NCI-H524 (cell line): ENCODE measurements around the gene LNPK.
"Not testable (repeated sequence)": the region's sequence is repeated elsewhere in the genome, so short reads cannot be mapped to it uniquely, and the experiment has no call there.

ENCODE experiments used
- DNase-seq, 2 experiments: peaks; one replicate each; lab custom pipeline; 2025; lab: John Stamatoyannopoulos, UW

LNPK gene, protein sequence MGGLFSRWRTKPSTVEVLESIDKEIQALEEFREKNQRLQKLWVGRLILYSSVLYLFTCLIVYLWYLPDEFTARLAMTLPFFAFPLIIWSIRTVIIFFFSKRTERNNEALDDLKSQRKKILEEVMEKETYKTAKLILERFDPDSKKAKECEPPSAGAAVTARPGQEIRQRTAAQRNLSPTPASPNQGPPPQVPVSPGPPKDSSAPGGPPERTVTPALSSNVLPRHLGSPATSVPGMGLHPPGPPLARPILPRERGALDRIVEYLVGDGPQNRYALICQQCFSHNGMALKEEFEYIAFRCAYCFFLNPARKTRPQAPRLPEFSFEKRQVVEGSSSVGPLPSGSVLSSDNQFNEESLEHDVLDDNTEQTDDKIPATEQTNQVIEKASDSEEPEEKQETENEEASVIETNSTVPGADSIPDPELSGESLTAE

DNA sequence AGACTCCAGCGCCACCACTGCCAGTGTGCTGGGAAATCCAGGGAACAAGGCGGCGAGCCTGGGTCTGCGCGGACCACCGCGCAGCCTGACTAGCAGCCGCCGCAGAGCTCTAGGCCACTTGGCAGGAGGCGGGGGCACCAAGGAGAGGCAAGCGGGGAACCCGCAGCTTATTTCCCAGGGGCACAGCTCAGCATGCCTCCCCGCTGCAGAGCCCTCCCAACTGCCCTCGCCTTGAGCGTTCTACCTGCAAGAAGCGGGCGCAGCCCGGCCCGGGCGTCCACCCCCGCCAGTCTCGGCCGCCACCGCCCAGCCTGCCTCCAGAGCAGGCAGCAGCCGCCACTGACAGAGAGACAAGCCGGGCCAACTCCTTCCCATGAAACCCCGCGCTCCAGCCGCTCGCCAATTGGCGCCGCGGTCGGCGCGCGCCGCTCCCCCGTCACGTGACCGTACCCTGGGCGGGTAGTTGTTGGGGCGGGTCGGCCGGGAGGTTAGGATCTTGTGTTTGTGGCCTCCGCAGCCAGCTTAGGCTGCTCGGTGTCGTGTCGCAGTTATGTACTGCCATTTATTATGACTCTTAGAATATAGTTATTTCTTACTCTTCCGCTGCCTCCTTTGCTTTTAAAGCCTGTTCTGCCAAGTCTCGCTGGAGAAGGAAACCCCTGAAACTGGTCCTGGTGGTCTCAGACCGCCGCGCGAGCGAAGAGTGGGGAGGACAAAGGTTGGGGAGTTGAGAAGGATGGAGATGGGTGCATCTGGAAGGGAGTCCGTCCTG, at the start of gene LNPK:
Gene LNPK, minus strand, starts transcription at position 352 of the 772 bp plus-strand sequence. CDS start 6,683 bp downstream, outside the sequence.
- DNase-seq = peak; percentile 87 to 89

DNA sequence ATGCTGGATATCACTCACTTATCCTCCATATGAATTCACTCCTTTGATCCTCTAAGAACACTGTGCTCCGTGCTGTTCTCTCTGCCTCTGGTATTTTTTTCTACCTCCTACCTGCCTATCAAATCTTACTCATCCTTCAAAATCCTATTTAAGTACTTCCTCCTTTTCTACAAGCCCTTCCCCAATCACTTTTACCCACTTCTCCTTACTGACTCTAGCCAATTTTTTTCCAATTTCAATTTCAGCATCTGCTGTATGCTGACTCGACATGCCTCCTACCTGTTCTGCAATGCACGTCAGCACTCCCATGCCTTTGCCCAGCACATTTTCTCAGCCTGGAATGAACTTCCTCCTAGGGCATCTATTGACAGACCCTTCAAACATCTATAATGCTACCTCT, 37.3 kb upstream of the LNPK start:
- no peak for DNase-seq

DNA sequence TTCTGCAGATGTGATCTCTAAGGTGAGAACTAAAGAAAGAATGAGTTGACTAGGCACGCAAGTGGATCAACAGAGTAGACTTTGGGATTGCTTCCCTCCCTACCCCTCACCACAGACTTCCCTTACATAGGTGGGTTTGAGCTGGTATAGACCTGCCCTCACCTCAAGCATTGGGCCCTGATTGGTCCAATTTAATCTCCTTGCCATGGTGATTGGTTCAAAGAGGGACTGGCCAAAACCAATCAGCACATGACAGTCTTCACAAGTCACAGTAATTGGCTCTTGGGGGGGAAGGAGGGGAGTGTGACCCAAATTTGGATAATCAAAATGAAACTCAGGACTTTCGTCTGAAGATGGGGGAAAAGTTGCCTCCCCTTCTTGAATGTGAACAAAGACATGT, 36.6 kb upstream of the LNPK start:
- no peak for DNase-seq

DNA sequence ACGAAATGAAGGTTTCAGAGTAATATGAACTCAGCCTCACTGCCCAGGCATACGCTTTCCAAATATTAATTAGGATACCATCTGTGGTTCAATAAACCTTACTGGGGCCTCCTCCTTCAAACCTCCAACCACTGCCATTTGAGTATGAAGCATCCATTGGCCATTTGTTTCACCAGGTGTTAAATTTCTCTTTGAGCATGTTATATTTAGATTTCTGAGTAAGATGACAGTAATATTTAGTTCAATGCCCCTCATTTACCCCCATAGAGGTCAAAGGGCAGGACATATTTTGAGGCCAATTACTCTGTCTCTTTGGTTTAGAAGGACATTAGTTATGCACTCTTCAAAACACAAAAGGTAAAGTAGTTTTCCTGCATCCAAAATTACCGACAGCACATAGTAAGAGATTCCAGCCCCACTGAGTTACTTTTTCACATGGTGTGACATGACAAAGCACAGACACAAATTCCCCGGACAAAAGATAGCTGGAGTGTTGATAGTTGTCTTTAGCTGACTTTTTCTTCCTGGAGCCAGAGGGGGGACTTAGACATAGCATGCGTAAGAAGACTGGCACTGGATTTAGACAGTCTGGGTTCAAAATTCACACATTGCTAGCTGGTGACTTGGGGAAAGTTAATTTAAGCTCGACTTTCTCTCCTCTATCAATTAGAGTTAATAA, 33.1 kb upstream of the LNPK start:
- peak; percentile 30 to 72 for DNase-seq

DNA sequence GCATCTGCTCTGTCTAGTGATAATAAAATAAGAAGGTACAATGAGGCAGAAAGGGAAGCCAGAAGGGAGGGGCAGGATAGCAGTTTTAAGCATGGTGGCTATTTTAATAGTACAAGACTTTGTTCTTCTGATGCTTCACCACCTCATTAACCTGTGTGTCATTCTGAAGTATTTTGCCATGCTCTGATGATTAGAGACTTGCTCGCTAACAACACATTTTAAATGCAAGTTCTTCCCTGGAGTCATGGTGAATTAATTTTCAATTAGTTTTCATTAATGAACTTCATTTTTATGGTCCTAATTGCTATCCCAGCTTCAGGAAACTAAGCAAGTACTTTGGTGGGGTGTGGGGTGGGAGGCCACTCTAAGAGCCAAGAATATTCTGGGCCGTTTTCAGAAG, 25.7 kb upstream of the LNPK start:
- no peak for DNase-seq

DNA sequence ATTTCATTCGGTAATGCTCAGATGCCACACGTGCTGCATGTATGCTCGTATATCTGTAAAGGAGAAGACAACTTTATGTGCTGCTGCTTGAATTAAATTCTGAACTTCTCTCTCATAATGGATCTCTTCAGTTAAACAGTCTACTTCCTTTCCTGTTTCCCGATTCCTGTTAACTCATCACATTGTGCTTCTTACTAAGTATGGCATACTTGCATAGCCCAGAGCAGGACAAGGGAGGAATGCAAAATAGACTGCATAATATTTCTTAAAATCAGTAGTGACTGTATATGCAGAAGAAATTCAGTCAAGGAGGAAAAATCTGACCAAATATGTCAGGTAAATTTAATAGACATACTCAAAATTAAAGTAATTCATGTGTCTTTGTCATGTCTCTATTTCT, 23.9 kb upstream of the LNPK start:
- no peak for DNase-seq

DNA sequence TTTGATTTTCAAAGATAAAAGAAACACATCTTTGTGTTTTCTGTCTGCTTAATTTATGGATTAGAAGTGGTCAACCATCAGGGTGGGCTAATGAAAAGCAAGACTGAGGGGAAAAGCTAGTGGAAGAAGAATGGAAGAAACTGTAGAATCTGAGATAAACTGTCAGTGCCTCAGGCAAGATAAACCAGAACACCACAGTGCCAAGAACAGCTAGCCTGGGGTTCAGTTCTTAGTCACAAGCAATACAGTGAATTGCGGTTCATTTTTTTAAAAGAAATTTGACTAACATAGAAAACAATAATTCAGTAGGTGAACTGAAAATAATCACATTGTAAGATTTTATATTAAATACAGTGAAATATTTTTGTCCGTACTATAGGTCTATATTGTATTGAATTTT, 22.0 kb upstream of the LNPK start:
- DNase-seq = no peak

DNA sequence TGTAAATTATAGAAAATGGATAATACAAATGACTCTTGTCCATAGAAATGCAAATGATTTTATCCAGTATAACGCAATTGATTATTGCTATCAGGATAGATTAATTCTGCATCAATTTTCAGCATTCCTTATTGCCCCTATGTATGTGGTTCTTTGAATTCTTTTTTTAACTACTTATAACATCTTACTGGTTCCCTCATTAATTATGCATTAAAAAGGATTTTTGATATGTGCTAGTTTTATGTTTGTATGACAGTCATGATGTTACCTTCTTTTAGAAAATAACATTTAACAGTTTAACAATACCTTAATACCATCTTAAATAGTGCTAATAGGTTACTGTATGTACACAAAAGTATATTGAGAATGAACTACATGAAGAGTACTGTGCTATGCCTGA, 20.0 kb upstream of the LNPK start:
- no peak for DNase-seq

DNA sequence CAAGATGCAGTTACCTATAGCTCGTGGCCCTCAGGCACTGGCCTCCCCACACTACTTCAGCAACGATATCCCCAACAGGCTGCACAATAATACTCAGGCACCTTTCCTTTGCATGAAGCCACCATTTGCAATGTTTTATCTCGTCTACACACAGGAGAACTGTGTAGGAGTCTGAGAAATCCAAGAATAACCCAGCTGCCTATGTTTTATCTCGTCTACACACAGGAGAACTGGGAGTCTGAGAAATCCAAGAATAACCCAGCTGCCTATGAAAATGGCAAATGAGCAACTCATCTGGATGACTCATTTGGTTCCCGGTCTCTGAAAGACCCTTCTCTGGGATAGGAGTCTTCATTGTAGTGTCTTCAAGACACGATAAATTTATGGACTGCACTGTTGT, 18.3 kb upstream of the LNPK start:
- no peak for DNase-seq

DNA sequence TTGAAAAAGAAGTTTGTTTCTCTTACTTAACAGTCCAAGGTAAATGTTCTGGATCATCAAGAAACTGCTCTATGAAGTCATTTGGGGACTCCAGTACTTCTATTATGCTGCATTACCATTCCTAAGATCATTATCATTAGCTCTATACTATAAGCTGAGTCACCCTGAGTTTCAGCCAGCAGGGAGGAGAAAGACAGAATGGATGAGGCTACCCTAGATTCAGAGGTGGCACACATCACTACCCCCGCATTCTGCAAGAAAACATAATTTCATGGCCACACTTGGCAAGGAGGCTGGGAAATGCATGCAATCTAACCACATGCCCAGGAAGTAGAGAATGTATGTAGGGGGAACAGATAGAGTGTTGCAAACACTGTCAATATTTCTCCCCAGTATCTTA, 16.6 kb upstream of the LNPK start:
- no peak for DNase-seq

DNA sequence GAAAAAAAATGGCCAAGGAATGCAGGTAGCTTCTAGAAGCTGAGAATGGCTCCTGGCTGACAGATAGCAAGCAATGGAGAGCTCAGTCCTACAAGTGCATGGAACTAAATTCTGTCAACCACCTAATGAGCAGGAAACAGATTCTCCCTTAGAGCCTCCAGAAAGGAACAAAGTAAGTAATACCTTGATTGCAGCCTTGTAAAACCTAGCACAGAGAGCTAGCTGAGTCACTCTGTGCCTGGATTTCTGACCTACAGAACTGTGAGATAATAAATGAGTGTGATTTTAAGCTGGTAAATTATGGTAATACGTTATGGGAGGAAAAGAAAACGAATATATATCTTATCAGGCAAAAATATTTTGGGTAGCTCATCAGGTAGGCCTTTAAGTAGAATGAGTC, 7.4 kb upstream of the LNPK start:
- DNase-seq = no peak

DNA sequence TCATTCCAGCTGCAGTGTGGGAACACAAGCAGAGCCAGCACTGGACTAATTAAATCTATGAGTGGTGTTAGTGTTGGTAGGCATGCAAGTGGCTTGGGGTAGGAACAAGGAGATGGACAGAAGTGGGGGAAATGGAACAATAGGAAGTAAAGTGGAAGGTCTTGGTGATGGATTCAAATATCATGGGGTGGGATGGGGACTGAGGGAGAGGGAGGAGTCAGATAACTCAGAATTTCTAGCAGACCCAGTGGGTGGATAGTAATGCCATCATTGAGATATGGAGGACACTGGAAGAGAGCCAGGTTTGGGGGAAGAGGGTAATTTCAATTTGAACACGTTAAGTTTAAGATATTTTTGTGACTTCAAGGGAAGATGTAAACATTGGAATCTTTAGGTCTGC, 2.9 kb upstream of the LNPK start:
- DNase-seq = no peak

DNA sequence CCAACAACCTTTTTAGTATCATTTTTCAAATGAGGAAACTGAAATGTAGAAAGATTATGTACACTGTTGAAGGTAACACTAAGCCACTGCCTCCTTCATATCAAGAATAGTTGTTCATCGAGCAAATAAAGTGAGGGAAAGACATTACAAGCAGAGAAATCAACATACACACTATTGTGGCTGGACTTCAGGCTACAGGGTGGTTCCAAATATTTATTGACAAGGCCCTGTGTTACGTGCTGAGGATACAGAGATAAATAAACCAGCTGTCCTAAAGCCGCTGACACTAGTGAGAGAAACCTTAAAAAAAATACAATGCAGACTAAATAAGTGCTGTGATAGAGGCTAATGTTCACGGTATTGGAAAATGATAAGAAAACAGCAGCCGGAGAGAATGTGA, 1.9 kb upstream of the LNPK start:
- no peak for DNase-seq

DNA sequence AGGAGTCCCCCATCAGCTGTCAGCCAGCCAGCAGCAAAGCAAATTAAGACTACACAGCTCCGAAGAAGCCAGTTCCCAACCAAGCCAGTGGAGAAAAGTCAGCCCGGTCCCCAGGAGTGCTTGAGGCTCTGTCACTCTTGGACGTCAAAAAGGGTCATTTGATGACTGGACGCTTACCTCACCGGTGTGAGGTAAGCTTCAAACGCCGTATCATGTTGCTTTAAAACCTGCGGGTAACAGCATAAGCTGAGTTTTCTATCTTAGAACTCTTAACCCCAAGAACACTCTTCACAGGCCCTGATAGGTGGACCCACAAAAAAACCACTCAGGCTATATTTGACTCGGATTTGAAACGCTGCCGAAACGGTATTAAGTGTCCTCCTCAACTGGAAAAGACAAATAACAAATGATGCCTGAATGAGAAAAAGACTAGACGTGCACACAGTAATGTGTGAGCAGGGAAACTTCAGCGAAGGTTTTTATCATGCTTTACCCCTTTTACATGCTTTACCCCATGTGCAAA, 682 bp upstream of the LNPK start:
- DNase-seq = peak in 1 of 2 experiments; percentile 34

DNA sequence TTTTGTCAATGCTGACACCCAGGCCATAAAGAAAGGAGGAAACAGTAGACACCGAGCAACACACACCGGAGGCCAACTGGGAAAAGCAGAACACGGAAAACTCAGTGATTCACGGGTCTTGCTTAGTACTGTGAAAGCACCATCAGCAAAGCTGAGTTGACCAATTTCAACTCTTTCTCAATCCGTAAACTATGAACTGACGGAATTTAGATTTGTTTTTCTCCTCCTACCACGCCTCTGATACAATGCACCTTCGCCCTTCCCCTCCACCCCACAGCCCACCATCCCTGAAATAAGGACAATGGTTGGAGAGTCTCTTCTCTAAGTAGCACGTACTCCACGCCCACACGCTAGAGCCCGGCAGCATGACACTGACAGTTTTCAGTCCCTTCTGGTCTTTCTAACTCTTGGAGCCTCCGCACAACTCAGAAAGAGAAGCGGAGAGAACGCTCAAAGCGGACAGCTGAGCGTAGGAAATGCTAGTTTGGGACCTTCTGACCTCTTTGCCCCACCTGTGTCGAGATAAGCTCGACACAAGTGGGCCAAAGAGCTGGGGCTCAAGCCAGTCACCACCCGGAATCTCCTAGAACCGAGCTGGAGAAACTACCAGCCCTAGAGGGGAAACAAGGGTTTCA, 669 bp downstream of the LNPK start:
- peak; percentile 66 to 71 for DNase-seq

DNA sequence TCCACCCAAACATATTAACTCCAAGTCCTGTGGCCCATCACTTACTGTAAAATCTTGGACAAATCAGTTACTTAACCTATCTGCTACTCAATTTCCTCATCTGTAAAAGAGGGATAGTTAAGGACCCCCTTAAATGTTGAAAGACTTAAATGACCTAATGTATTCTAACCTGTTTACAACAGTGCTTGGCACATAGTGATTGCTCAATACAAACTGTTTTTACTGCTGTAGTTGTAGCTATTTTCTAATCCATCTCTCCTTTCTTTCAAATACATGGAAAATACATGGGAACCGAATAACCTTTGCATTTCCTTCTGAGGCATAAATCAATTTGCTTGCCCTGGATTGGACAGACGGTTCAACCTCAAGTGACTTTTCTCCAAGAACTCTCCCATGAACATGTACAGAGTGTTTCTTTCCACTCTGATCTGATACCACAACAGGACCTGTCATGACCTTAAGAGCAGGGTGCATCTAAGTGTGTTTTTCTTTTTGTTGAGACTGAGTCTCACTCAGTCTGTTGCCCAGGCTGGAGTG, 2.7 kb downstream of the LNPK start:
- no peak for DNase-seq

DNA sequence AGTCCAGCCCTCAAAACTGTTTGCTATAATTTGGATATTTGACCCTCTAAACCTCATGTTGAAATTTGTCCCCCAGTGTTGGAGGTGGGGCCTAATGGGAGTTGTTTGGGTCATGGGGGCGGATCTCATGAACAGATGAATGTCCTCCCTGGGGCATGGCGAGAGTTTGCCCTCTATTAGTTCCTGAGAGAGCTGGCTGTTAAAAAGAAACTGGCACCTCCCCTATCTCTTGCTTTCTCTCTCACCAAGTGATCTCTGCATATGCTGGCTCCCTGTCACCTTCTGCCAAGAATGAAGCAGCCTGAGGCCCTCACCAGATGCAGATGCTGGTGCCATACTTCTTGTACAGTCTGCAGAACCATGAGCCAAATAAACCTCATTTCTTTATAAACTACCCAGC, 12.0 kb downstream of the LNPK start:
- no peak for DNase-seq

DNA sequence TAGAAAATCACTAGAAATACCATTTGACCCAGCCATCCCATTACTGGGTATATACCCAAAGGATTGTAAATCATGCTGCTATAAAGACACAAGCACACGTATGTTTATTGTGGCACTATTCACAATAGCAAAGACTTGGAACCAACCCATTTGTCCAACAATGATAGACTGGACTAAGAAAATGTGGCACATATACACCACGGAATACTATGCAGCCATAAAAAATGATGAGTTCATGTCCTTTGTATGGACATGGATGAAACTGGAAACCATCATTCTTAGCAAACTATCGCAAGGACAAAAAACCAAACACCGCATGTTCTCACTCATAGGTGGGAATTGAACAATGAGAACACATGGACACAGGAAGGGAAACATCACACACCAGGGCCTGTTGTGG, 14.9 kb downstream of the LNPK start:
- DNase-seq = not testable (repeated sequence)

DNA sequence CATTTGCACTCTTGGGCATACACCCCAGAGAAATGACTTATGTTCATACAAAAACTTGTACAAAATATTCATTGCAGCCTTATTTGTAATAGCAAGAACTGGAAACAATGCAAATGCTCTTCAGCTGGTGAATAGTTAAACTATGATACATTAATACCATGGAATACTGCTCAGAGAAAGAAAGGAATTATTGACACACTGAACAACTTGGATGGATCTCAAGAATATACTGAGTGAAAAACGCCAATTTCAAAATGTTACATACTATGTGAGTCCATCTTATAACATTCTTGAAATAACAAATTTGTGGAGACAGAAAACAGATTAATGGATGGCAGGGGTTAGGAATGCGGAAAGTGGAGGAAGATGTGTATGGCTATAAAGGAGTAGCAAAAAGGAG, 17.2 kb downstream of the LNPK start:
- DNase-seq = no peak

DNA sequence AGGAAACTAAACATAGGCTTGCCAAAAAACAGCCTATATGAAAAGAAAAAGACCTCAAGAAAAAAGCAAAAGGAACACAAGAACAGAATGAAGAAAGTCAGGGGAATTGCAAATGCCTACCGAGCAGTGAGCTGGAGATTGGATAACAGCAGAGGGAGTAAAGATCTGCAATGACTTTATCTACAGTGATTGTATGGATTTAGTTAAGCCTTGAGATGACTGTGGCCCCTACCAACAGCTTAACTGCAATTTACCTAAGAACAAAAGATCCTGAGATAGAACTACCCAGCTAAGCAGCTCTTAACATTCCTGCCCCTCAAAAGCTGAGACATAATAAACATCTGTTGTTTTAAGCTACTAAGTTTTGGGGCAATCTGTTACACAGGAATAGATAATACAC, 20.5 kb downstream of the LNPK start:
- peak; percentile 42 to 74 for DNase-seq

DNA sequence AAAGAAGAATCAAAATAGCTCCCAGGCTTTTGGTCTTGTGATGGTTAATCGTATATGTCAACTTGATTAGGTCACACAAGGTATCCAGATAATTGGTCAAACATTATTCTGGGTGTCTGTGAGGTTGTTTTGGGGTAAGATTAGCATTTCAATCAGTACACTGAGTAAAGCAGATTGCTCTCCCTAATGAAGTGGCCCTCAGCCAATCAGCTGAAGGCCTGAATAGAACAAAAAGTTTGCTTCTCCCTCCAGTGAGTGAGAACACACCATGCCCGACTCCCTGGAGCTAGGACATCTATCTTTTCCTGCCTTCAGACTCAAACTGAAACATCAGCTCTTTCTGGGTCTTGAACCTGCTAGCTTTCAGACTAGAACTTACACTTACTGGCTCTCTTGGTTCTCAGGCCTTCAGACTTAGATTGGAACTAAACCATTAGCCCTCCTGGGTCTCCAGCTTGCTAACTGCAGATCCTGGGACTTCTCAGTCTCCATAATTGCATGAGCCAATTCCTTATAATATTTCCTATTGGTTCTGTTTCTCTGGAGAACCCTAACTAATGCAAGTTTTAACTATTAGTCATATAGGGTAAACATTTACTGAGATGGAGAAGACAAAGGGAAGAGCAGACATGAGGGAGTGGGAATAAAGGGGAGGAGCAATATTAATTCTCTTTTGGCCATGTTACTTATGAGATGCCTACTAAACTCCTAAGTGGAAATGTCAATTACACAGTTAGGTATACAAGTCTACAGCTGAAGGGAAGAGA, 25.5 kb downstream of the LNPK start:
- DNase-seq = no peak
